SU-DHL-6 (cell line): ENCODE results near the gene SGCA.

Experiments used
- H2AFZ ChIP-seq: fragments of 200-600 bp; sonication (generic); 2 replicates; pipeline ENCODE4 v1.6.1; 2014; ENCODE audit warnings: low read depth, mild to moderate bottlenecking, moderate library complexity, mixed read lengths, antibody characterized with exemption, low read length; ENCODE audit not compliant: severe bottlenecking
- H3F3A ChIP-seq: fragments of 200-600 bp; shearing (Covaris generic); 2 replicates; pipeline ENCODE4 v1.6.0; 2016; ENCODE audit warnings: antibody characterized with exemption, mild to moderate bottlenecking; ENCODE audit not compliant: insufficient read depth
- H3K27ac ChIP-seq: fragments of 200-600 bp; sonication (generic); 2 replicates; pipeline ENCODE4 v1.5.1; 2016; ENCODE audit warnings: low read depth, mild to moderate bottlenecking, low read length, moderate library complexity, mixed read lengths
- H3K27me3 ChIP-seq: fragments of 200-600 bp; sonication (generic), shearing (Covaris generic); 2 replicates; pipeline ENCODE4 v1.6.0; 2014; ENCODE audit warnings: mild to moderate bottlenecking, low read length
- H3K36me3 ChIP-seq: fragments of 200-600 bp; sonication (generic); 2 replicates; pipeline ENCODE4 v1.6.1; 2014; ENCODE audit warnings: mild to moderate bottlenecking, low read length, mixed read lengths
- H3K4me2 ChIP-seq: fragments of 300-600, 200-600 bp; shearing (Covaris generic), sonication (generic); 2 replicates; pipeline ENCODE4 v1.6.0; 2014; ENCODE audit warnings: low read length, low read depth, mild to moderate bottlenecking; ENCODE audit not compliant: poor library complexity, severe bottlenecking
- H3K4me3 ChIP-seq: fragments of 200-600 bp; sonication (generic); 2 replicates; pipeline ENCODE4 v1.5.1; 2014; ENCODE audit warnings: antibody characterized with exemption, low read length, mild to moderate bottlenecking, mixed read lengths; ENCODE audit not compliant: insufficient read depth, poor library complexity, severe bottlenecking
- H3K79me2 ChIP-seq: fragments of 200-600 bp; sonication (generic); 2 replicates; pipeline ENCODE4 v1.6.1; 2014; ENCODE audit warnings: mild to moderate bottlenecking, low read length, moderate library complexity; ENCODE audit not compliant: insufficient read depth
- H3K9ac ChIP-seq: fragments of 200-600 bp; sonication (generic); 2 replicates; pipeline ENCODE4 v1.7.0; 2014; ENCODE audit warnings: mild to moderate bottlenecking, low read length
- H3K9me2 ChIP-seq: fragments of 200-600 bp; sonication (generic); replicated peaks from 2 replicates; pipeline ENCODE4 v1.6.1; 2014; ENCODE audit warnings: low read length; ENCODE audit not compliant: insufficient read depth
- H3K9me3 ChIP-seq: fragments of 200-600 bp; sonication (generic); 2 replicates; pipeline ENCODE4 v1.6.1; 2014; ENCODE audit warnings: low read length, mixed read lengths; ENCODE audit not compliant: insufficient read depth
- H4K20me1 ChIP-seq: fragments of 200-600 bp; sonication (generic); 2 replicates; pipeline ENCODE4 v1.6.1; 2014; ENCODE audit warnings: low read depth, mild to moderate bottlenecking, antibody characterized with exemption, low read length, moderate library complexity, mixed read lengths
- CTCF ChIP-seq: fragments of 200-600 bp; sonication (generic); IDR thresholded peaks from one replicate; pipeline ENCODE4 v1.5.1; 2017; ENCODE audit warnings: antibody characterized with exemption, mild to moderate bottlenecking, low read length, moderate library complexity; ENCODE audit not compliant: insufficient read depth, poor library complexity, severe bottlenecking
- EZH2phosphoT487 ChIP-seq: fragments of 200-600 bp; sonication (generic), shearing (Covaris generic); conservative IDR thresholded peaks from 2 replicates; pipeline ENCODE4 v1.6.1; 2018; ENCODE audit warnings: mild to moderate bottlenecking, antibody characterized with exemption, low read length, moderate library complexity, mixed read lengths

The SGCA gene

GRCh38 chr17:50220811-50221210, 55.0 kb downstream of the SGCA start:
- no peaks in the 10 kb centered on the region for H3K36me3 ChIP-seq
- no peak overlapping the region for H3K9ac ChIP-seq
- no peaks in the 10 kb centered on the region for H3K79me2 ChIP-seq
- TF ChIP-seq EZH2phosphoT487, result no peak
- TF ChIP-seq CTCF, result no peak
- H3K27me3 ChIP-seq, result no peaks in the 10 kb centered on the region
- H4K20me1 ChIP-seq, result no peaks in the 10 kb centered on the region
- H3K4me3 ChIP-seq, result no peak overlapping the region
- H3K27ac ChIP-seq, result no peak overlapping the region
- H3F3A ChIP-seq, result no peaks in the 10 kb centered on the region
- no peaks in the 10 kb centered on the region for H3K9me2 ChIP-seq
- H2AFZ ChIP-seq, result no peak overlapping the region
- no peak overlapping the region for H3K4me2 ChIP-seq
- peaks cover 3% of the 10 kb centered on the region; the same call in 1 of the 2 replicates for H3K9me3 ChIP-seq

GRCh38 chr17:50221266-50221863, 55.6 kb downstream of the SGCA start:
- Histone ChIP-seq H3K36me3 (no peaks in the 10 kb centered on the region), H4K20me1 (no peaks in the 10 kb centered on the region), H3K79me2 (no peaks in the 10 kb centered on the region), H3K9ac (no peak overlapping the region), H3F3A (no peaks in the 10 kb centered on the region), H3K9me3 (peaks cover 5% of the 10 kb centered on the region; the same call in 1 of the 2 replicates), H3K4me2 (no peak overlapping the region), H3K9me2 (no peaks in the 10 kb centered on the region), H3K27me3 (no peaks in the 10 kb centered on the region), H3K4me3 (no peak overlapping the region), H2AFZ (no peak overlapping the region), H3K27ac (no peak overlapping the region)
- TF ChIP-seq CTCF, result no peak
- TF ChIP-seq EZH2phosphoT487, result no peak

DNA sequence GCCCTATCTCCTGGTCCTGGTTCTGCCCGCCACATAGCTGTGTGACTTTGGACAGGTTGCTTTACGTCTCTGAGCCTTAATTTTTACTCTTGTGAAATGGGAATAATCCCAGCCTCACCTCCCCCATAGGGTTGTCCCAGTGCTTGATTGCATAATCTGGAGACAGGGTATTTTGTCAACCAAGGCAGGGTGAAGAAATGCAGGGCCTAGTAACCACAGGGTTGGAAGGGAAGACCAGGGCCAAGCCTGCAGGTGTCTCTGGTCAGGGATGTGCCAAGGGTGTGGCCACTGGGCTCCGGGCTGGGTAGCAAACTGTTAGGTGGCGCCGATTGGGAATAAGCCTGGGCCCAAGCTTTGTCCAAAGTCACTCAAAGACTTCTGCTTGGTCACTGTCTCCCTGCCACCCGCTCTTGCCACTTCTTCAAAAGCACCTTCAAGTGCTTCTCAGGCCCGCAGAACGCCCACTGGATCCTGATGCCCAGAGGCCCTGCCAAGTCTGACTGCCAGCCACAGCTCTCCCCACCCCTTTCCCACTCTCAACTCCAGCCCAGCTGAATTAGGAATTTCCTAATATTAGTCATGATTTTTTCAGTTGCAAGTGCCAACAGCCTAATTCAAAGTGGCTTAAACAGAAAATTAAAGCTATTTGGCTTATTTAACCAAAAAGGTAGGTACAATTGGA, 56.2 kb downstream of the SGCA start:
- TF ChIP-seq CTCF, result no peak
- TF ChIP-seq EZH2phosphoT487, result no peak
- Histone ChIP-seq H3K27me3 (no peaks in the 10 kb centered on the region), H3K9me2 (no peaks in the 10 kb centered on the region), H3K4me3 (no peak overlapping the region), H3K4me2 (no peak overlapping the region), H4K20me1 (no peaks in the 10 kb centered on the region), H3F3A (no peaks in the 10 kb centered on the region), H3K9me3 (peaks cover 9% of the 10 kb centered on the region; the same call in 1 of the 2 replicates), H3K79me2 (no peaks in the 10 kb centered on the region), H2AFZ (no peak overlapping the region), H3K9ac (no peak overlapping the region), H3K36me3 (no peaks in the 10 kb centered on the region), H3K27ac (no peak overlapping the region)
